Skeletal muscle tissue (tissue), 4 donors: ENCODE measurements around the gene CUL3. TPM values are rescaled to one million over a fixed set of nuclear protein-coding genes. Genes with fewer than 3 reads are reported as not detected.
"Not testable (repeated sequence)": the region's sequence is repeated elsewhere in the genome, so short reads cannot be mapped to it uniquely, and the experiment has no call there.

Experiments used
- H3K27ac ChIP-seq: one replicate; pipeline ENCODE4 v1.7.0; 2013; ENCODE audit warnings: mild to moderate bottlenecking, low read depth, low read length, inconsistent platforms
- H3K27me3 ChIP-seq, 3 donors: one replicate each; pipeline ENCODE4 v1.7.0; 2013; ENCODE audit warnings: low read length in 3 of 3; ENCODE audit not compliant: control insufficient read depth in 3 of 3, insufficient read depth in 3 of 3
- H3K36me3 ChIP-seq, 3 donors: one replicate each; pipeline ENCODE4 v1.7.0; 2013; ENCODE audit warnings: low read length in 3 of 3; ENCODE audit not compliant: control insufficient read depth in 3 of 3, insufficient read depth in 3 of 3
- H3K4me1 ChIP-seq, 3 donors: one replicate each; pipeline ENCODE4 v1.7.0; 2013; ENCODE audit warnings: low read length in 3 of 3, mild to moderate bottlenecking in 3 of 3; ENCODE audit not compliant: control insufficient read depth in 3 of 3, insufficient read depth in 3 of 3
- H3K4me3 ChIP-seq, 3 donors: one replicate each; pipeline ENCODE4 v1.7.0; 2013; ENCODE audit warnings: low read length in 3 of 3
- H3K9ac ChIP-seq, 3 donors: one replicate each; pipeline ENCODE4 v1.7.0; 2013; ENCODE audit warnings: low read length in 3 of 3, mild to moderate bottlenecking in 3 of 3, moderate library complexity in 2 of 3, low read depth in 1 of 3
- H3K9me3 ChIP-seq, 3 donors: one replicate each; pipeline ENCODE4 v1.7.0; 2013; ENCODE audit warnings: low read length in 3 of 3; ENCODE audit not compliant: control insufficient read depth in 3 of 3
- total RNA-seq: library from RNA; depleted of rRNA; stranded (reverse); fragments of >200 nt; gene quantifications from one replicate; pipeline ENCODE4 v1.2.3, GENCODE V29; 2014
- donor health status: Osteomylitis.

The CUL3 gene
- total RNA-seq, 1 donor from 2014 or later = 82.5 TPM

- H3K4me1 ChIP-seq = no peaks in the 10 kb centered on the region
- no peak overlapping the region for H3K4me3 ChIP-seq
- no peaks in the 10 kb centered on the region for H3K9me3 ChIP-seq
- no peak overlapping the region for H3K9ac ChIP-seq
- H3K27me3 ChIP-seq = no peaks in the 10 kb centered on the region
- peaks cover 8 to 15% (median 13%) of the 10 kb centered on the region in 3 donors for H3K36me3 ChIP-seq
- H3K27ac ChIP-seq = no peak overlapping the region
Measured at GRCh38 chr2:224492531-224492930, 92.6 kb downstream of the CUL3 start.

- H3K9me3 ChIP-seq, H3K36me3 ChIP-seq, H3K27ac ChIP-seq: not testable (repeated sequence)
Measured at GRCh38 chr2:224487940-224488339, 97.2 kb downstream of the CUL3 start.

DNA sequence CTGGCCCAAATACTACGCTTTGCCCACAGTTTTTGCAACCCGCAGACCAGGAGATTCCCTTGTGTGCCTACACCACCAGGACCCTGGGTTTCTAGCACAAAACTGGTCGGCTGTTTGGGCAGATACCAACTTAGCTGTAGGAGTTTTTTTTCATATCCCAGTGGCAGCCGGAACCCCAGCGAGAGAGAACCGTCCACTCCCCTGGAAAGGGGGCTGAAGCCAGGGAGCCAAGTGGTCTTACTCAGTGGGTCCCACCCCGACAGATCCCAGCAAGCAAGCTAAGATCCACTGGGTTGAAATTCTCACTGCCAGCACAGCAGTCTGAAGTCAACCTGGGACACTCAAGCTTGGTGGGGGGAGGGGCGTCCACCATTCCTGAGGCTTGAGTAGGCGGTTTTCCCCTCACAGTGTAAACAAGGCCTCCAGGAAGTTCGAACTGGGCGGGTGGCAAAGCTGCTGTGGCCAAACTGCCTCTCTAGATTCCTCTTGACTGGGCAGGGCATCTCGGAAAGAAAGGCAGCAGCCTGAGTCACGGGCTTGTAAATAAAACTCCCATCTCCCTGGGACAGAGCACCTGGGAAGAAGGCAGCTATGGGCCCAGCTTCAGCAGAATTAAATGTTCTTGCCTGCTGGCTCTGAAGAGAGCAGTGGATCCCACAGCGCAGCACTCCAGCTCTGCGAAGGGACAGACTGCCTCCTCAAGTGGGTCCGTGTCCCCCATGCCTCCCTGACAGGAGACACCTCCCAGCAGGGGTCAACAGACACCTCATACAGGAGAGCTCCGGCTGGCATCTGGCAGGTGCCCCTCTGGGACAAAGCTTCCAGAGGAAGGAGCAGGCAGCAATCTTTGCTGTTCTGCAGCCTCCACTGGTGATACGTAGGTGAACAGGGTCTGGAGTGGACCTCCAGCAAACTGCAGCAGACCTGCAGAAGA is 99.8 kb downstream of the CUL3 start:
- H3K9me3 ChIP-seq, H3K27me3 ChIP-seq, H3K36me3 ChIP-seq, H3K9ac ChIP-seq, H3K4me3 ChIP-seq: not testable (repeated sequence)
- Histone ChIP-seq H3K27ac (peak overlapping the region; percentile 11), H3K4me1 (peaks cover 0 to 12% (median 9%) of the 10 kb centered on the region in 3 donors)

More at GRCh38 chr2:224487940-224488339, 97.2 kb downstream of the CUL3 start:
- not testable (repeated sequence) for H3K4me3 ChIP-seq, H3K9ac ChIP-seq, H3K27me3 ChIP-seq
- H3K4me1 ChIP-seq = peaks cover 0 to 12% (median 9%) of the 10 kb centered on the region in 3 donors

DNA sequence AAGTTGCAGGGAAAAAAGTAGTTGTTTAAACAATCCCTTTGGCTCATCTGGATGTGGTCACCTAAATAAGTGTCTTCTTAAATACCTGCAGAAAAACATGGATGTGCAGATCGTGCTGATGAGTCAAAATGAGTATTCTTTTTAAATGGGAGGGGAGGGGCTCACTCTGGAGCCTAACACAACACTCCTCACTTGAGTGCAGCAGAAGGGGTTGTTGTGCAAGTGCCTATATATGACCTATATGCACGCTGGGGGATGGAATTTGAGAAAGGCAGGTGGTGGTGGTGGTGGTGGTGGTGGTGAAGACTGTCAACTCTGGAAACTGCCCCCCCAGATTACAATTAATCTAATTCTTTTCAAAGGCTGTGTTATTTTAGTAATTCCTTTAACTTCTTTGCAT is 105.3 kb downstream of the CUL3 start:
- Histone ChIP-seq H3K4me3 (no peak overlapping the region), H3K27me3 (no peaks in the 10 kb centered on the region), H3K36me3 (peaks cover 5 to 23% (median 22%) of the 10 kb centered on the region in 3 donors), H3K4me1 (no peaks in the 10 kb centered on the region), H3K27ac (no peak overlapping the region), H3K9ac (no peak overlapping the region), H3K9me3 (no peaks in the 10 kb centered on the region)

- Histone ChIP-seq H3K36me3 (peaks cover 5 to 29% (median 26%) of the 10 kb centered on the region in 3 donors), H3K9me3 (no peaks in the 10 kb centered on the region), H3K4me3 (no peak overlapping the region), H3K27ac (no peak overlapping the region), H3K9ac (no peak overlapping the region), H3K4me1 (no peaks in the 10 kb centered on the region), H3K27me3 (no peaks in the 10 kb centered on the region)
Measured at GRCh38 chr2:224472827-224473226, 112.3 kb downstream of the CUL3 start.

GRCh38 chr2:224472137-224472536 is 113.0 kb downstream of the CUL3 start:
- Histone ChIP-seq H3K4me3 (no peak overlapping the region), H3K27me3 (no peaks in the 10 kb centered on the region), H3K36me3 (peaks cover 4 to 22% (median 19%) of the 10 kb centered on the region in 3 donors), H3K4me1 (no peaks in the 10 kb centered on the region), H3K9me3 (no peaks in the 10 kb centered on the region), H3K27ac (no peak overlapping the region), H3K9ac (peak overlapping the region in 1 of 3 donors; percentile 19)

- Histone ChIP-seq H3K9me3 (no peaks in the 10 kb centered on the region), H3K9ac (no peak overlapping the region), H3K27me3 (no peaks in the 10 kb centered on the region), H3K36me3 (peaks cover 0 to 8% (median 6%) of the 10 kb centered on the region in 3 donors), H3K4me1 (no peaks in the 10 kb centered on the region), H3K4me3 (no peak overlapping the region), H3K27ac (no peak overlapping the region)
Measured at GRCh38 chr2:224469374-224469964, 115.7 kb downstream of the CUL3 start.

- H3K9ac ChIP-seq = no peak overlapping the region
- no peak overlapping the region for H3K27ac ChIP-seq
- H3K9me3 ChIP-seq = no peaks in the 10 kb centered on the region
- H3K4me1 ChIP-seq = no peaks in the 10 kb centered on the region
- H3K27me3 ChIP-seq = no peaks in the 10 kb centered on the region
- H3K36me3 ChIP-seq = no peaks in the 10 kb centered on the region
- H3K4me3 ChIP-seq = no peak overlapping the region
Measured at GRCh38 chr2:224466304-224466895, 118.8 kb downstream of the CUL3 start.

DNA sequence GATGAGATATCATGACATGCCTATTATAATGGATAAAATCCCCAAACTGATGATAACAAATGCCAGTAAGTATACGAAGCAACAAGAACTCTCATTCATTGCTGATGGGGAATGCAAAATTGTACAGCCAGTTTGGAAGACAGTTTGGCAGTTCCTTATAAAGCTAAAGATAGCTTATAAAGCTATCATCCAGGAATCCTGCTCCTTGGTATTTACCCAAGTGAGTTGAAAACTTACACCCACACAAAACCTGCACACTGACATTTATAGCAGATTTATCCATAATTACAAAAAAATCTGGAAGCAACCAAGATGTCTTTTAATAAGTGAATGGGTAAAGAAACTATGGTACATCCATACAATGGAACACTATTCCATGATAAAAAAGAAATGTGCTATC is 123.8 kb downstream of the CUL3 start:
- Histone ChIP-seq H3K27me3 (no peaks in the 10 kb centered on the region), H3K4me1 (no peaks in the 10 kb centered on the region), H3K9ac (no peak overlapping the region), H3K36me3 (no peaks in the 10 kb centered on the region), H3K27ac (no peak overlapping the region), H3K4me3 (no peak overlapping the region), H3K9me3 (no peaks in the 10 kb centered on the region)
